ENCODE data around the gene PHACTR2.

DNA sequence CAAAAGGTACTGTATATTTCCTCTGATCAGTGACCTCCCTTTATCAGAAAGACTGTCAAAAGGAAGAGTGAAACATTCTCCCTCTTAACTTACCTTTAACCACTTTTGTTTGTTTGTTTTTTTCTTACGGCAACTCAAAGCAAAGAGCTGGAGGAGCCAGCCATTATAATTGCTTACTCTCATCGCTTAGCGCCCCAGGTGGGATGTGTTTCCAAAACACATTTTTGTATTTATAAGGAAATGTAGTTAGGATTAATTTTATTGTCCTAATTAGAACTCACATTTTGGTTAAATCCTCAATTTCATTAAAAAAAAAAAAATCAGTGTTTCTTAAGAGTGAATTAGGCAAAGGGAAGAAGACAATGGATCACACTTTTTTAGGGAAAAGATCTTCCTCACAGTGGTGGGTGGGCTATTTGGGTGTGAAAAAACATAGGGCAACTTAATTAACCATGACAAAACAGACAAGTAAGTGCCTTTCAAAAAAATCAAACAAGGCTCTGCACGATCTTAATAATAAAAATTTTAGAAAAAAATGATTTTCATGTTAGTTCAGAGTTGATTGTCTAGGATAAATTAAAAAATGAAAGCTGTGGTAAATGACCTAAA is 1.2 kb upstream of the PHACTR2 start:
- no peak for TF ChIP-seq EP300 (IDR thresholded peaks at IDR 0.05)
- no peak for TF ChIP-seq POLR2A (IDR thresholded peaks at IDR 0.05)

All from upper lobe of left lung (tissue), 4 donors.